HG03025 (cell line): ENCODE results near the gene FOLH1.
"Not testable (repeated sequence)": the region's sequence is repeated elsewhere in the genome, so short reads cannot be mapped to it uniquely, and the experiment has no call there.

Experiments used
- ATAC-seq: cut with Tn5 transposase; IDR thresholded peaks from one replicate; pipeline ENCODE4 v1.9.1; 2021; ENCODE audit warnings: mild to moderate bottlenecking, moderate library complexity; ENCODE audit not compliant: unreplicated experiment, low FRiP score

FOLH1 gene

DNA sequence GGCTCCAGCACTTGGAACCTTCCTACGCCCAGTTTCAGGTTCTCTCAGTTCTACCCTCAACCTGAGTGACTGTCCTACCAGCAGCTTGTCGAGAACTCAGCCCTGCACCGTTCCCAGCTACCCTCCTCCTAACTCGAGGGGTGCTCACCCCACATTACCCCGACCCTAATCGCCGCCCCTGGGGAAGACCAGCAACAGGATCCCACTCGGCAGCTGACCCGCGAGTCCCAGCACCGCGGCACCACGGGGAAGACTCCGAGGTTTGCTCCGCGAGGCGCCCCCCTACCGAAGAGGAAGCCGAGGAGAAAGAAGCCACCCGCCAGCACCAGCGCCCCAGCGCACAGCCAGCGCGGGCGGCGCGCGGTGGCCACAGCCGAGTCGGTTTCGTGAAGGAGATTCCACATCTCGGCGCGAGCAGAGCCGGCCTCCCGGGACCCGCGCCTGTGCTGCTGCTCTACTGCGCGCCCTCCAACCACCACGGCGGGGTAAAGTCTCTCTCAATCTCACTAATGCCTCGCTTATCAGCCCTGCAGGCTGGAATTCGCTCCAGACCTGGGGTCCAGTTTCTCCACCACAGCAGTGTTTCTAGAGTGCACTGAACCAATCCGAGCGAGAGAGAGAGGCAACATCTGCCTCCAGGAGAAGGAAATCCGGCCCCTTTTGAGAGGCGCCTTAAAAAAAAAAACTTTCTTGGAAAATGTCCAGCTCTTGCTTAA lies at the start of gene FOLH1:
TSS of gene FOLH1 (minus strand) at position 597 of the 716 bp plus-strand sequence. CDS start at position 404, 193 bp downstream.
- ATAC-seq = no peak

DNA sequence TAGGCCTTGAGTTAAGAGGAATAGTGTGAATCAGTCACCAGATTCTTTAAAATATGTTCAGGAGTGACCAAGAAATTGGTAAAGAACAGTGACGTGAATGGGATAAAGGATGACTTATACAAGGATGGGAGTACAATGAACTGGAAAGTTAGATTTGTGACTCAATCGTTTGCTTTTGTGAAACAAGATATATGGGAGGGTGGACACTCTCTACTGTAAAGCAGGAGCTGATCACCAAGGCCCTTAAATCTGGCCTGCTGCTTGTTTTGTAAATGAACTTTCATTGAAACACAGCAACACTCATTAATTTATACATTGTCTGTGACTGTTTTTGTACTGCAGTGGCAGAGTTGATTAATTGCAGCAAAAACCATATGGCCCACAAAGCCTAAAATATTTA lies 46.7 kb upstream of the FOLH1 start:
- not testable (repeated sequence) for ATAC-seq

DNA sequence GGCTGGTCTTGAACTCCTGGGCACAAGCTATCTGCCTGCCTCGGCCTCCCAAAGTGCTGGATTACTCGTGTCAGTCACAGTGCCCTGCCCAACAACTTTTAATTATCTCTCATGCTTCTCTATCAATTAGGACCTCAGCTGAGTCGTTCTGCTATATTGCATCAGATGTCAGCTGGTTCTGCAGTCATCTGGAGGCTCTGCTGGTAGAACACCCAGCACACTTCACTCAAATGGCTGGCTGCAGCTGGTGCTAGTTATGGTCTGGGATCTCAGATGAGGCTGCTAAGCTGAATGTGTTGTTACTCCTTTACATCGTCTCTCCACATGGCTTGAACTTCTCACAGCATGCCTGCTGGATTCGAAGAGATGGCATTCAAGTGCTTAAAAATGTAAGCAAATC lies 42.8 kb upstream of the FOLH1 start:
- ATAC-seq = not testable (repeated sequence)

DNA sequence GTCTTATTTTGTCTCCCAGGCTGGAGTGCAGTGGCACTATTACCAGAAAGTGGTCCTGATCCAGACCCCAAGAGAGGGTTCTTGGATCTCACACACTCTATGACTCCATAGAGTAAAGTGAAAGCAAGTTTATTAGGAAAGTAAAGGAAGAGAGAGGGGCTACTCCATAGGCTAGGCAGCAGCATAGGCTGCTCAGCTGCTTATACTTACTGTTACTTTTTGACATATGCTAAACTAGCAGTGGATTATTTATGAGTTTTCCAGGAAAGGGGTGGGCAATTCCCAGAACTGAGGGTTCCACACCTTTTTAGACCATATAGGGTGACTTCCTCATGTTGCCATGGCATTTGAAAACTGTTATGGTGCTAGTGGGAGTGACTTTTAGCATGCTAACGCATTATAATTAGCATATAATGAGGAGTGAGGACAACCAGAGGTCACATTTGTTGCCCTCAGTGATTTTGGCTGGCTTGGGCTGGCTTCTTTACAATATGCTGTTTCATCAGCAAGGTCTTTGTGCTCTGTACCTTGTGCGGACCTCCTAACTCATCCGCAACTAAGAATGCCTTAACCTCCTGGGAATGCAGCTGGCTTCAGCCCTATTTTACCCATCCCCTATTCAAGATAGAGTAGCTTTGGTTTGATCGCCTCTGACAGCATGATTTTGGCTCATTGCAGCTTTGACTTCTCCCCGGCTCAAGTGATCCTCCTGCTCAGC lies 42.2 kb upstream of the FOLH1 start:
- ATAC-seq = not testable (repeated sequence)

DNA sequence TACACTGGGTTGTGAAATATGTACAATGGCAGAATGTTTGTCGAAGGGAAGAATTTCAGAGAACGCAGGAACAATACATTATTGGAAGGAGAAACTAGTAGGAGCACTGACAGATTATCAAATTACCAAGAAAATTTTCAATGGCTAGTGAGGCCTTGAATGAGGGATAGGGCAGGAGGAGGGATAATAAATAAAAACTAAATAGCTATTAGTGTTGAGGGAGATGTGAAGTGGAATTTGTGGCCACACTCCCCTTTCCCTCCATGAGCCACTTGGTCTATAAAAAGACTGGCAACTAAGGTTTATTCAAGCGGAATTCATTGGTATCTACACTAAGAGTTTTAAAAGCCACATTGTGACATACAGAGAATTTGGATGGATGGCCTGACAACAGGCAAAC lies 41.0 kb upstream of the FOLH1 start:
- ATAC-seq = not testable (repeated sequence)

DNA sequence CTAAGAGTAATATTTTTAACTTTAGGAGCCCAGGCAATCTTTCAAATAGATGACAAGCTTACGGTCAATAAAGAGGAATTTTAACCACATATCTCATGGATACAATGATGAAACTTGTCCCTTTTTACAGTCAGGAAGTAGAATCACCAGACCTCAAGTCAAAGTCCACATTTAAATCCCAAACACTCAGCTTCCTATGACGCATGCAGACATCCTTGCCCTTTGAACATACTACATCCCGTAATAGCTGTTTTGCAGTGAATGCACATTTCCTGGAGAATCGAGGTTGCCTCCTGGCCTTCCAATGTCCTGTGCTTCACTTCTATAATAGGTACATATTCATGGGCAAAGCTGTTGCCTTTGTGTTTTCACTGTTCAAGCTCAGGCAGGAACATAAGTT lies 25.3 kb upstream of the FOLH1 start:
- ATAC-seq = not testable (repeated sequence)

DNA sequence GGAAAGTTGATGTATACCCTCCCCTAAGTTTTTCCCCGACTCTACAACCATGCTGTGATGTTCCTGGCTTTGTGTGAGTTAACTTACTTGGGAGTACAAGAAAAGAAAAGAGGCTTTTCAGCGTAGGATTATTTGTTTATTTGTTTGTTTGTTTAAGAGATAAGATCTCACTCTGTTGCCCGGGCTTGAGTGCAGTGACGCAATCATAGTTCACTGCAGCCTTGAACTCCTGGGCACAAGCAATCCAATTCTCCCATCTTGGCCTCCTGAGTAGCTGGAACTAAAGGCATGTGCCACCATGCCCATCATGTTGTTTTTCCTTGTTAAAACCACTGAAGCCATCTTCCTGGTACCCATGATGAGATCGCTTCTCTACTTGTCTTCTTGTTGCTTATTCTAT lies 24.6 kb upstream of the FOLH1 start:
- ATAC-seq = not testable (repeated sequence)

DNA sequence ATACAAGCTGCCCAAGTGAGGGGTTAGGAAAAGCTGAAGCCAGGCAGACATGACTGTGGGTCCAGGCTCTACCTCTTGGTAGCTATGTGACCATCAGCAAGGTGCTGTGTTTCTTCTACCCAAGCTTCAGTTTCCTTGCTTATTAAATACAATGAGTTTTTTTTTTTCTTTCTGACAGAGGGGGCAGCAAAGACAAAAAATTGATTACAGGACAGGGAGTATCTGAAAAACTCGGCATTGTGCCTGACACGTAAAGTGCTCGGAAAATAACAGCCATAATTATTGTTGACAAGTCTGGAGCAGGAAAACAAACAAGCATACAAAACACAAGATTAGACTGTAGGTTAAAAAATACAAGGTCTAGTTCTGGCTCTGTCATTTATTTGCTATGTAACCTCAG lies 23.3 kb upstream of the FOLH1 start:
- ATAC-seq = not testable (repeated sequence)

DNA sequence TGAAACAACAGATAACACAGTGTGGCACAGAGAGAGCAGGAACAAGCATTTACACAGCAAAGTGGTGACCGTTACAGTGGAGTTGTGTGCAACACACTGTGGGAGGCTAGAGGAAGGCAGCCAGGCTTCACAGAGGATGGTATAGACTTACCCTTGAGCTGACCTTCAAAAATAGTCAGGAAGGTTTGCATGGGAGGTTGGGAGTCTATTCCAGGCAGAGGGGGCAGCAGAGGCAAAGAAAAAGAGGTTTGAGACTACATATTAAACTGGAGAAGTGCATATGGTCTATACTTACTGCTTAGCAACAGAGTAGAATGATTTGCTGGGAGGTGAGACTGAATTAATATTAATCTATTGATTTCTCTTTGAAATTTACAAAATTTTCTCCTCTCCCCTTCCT lies 22.1 kb upstream of the FOLH1 start:
- ATAC-seq = not testable (repeated sequence)

DNA sequence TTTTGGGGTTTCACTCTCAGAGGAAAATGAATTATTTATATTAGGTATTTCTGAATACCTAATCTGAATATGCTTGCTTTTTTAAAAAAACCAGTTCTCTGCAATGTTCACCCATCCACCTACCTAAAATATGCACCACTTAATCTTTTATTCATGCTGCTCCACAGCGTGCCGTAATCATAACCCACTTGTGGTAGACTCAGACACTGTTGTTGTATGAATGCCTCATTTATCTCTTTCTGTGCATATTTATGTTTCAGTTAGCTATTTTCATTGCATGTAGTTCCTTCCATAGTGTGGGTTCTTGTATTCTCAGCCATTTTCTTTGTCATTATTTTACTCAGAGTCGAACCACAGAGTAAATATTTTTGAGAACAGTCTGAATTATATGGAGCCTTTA lies 21.6 kb upstream of the FOLH1 start:
- not testable (repeated sequence) for ATAC-seq

DNA sequence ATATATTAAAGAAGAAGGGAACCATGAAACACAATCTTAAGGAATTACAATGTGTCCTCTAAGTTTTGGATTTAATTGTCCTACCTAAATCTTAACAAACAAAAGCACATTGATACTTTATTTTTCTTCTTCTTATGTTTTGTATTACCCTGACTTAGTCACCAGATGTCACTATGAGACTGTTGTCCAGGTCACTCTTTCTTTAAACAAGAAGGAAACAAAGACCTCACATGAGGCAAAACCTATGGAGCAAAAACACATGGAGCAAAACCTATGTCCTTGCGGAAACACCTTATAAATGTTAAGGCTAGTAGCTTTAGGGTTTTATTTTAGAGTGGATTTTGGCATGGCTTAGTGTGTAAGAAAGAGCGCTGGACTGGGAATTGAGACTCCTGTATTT lies 20.7 kb upstream of the FOLH1 start:
- not testable (repeated sequence) for ATAC-seq

DNA sequence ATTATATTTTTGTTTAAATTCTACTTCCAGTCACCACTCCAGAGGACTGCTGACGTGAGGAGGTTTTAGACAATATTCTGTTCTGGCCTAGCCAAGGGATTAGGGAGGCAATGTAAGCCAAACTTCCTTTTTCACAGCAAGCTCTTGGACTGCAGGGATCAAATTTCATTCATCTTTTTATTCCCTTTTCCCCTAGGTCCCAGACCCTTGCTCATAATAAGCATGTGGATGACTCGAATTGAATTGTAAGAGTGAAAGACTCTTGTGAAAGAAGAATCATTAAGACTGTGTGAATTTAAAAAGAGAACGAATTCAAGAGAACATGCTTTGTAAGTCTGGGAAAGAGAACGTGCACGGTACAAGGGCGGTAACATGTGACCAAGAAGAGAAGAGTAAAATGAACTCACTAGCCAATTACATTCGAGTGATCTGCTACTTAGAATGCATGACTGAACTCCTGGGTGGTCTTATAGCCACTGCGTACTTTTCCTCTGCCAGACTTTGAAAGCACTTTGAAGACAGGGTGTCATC lies 16.9 kb upstream of the FOLH1 start:
- not testable (repeated sequence) for ATAC-seq

DNA sequence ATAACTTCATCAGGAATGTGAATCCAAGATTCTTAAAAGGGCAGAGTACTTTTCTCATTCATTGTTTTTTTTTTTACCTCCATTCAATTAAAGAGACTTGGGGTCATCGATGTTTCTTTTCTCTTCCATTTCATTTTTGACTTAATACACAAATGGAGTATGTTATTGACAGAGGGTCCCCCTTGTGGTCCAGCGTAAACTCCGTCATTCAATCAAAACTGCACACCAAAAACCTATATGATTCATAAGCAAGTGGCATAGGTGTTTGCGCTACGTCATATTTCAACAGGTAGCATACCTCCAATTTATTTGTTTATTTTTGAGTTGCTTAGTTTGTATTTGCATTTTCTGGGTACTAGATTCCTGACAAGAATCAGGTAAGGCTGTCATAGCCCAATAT lies 12.7 kb upstream of the FOLH1 start:
- ATAC-seq = no peak

DNA sequence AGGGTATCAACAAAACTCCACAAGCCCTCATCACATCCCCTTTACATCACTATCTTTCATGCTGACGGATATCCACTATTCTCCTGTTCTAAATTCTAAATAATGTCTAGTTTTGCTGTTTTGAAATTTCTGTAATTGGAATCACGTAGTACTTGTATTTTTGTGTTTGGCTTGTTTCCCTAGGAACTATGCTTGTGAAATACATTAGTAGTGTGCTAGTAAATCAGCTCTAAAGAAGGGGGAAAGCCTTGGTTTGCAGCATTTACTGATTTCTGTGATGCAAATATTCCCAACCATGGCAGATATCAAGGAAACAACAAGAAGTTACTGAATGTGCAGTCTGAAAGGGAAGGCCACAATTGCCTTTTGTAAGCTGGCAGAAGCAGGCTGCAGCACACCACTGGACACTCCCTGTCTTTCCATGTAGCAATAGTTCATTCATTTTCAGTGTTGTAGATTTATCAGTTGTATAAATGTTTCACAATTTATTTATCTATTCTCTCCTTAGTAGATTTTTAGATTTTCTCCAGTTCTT lies 4.7 kb upstream of the FOLH1 start:
- ATAC-seq = no peak

DNA sequence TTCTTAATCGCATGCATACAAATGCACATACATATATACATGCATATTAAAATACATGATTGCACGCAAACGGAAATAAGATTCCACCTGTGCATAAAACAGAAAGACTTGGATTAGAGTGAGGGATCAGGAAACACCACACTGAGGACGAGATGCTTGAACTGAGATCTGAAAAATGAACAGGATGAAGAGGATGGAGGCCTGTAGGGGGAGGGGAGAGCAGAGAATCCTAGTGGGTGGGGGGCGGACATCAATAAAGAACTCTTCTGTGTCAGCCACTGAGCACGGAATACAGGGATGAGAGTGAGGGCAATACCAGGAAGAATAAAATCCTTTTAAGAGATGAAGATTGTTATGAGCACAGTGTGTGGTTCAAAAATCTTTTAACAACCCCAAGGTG lies 1.4 kb downstream of the FOLH1 start:
- not testable (repeated sequence) for ATAC-seq

DNA sequence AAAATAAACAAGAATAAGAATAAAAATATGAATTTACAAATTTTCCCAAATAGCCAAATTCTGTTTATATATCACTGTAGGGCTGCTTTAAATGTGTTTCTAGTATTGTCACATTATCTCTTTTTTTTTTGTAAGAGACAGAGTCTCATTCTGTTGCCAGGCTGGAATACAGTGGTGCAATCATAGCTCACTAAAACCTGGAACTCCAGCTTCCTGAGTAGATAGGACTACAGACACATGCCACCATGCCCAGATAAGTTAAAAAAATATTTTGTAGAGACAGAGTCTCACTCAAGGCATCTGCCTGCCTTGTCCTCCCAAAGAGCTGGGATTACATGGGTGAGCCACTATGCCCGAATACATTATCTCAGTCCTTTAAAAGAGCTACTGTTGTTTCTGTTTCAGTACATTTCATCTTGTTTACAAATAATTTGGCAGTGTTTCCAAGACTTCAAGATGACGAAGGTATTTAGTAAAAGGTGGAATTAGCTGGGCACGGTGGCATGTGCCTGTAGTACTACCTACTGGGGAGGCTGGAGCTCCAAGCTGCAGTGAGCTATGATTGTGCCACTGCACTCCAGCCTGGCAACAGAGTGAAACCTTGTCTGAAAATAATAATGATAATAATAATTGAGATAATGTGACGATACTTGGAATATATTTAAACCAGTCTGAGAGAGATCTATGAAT lies 6.0 kb downstream of the FOLH1 start:
- no peak for ATAC-seq

DNA sequence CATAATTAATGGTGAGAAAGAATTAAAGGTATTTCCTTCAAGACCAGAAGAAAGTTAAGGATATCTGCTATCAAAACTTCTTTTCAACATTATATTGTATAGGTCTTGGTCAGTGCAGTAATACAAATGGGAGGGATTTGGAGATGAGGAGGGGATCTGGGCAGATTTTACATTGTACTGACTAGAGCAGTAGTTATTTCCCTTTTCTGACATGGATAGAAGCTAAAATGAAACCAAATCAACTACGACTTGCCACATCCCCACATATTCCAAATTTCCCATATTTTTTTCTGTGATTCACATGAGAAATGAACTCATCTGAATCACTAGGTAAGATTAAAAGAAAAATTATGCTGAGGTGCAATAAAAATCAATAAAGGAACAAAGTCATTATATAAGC lies 11.6 kb downstream of the FOLH1 start:
- not testable (repeated sequence) for ATAC-seq

DNA sequence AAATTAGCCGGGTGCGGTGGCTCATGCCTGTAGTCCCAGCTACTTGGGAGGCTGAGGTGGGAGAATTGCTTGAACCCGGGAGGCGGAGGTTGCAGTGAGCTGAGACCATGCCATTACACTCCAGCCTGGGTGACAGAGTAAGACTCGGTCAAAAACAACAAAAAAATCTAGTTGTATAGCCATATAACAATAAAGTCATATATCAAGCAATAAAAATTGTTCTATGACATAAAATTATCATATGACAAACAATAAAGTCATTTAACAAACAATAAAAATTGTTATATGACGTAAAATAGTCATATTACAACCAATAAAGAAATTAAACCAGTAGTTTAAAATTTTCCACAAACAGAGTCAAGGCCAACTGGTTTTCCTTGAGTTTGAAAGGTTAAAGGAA lies 12.4 kb downstream of the FOLH1 start:
- ATAC-seq = not testable (repeated sequence)

DNA sequence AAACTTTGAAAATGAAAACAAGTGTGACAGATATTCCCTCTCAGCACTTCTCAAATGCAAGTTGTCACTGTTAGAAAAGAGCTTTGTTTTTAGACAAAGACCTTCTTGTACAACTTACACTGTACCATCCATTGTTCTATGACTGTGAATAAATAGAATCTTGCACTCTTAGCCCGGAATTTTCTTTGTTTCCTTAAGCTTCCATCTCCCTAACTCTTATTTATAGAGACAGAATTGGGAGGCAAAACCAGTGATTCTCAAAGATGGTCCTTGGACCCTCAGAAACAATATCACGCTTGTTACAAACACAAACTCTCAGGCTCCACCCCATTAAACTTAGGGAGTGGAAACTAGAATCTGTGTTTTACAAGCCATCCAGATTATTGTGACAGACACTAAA lies 18.1 kb downstream of the FOLH1 start:
- ATAC-seq = not testable (repeated sequence)

DNA sequence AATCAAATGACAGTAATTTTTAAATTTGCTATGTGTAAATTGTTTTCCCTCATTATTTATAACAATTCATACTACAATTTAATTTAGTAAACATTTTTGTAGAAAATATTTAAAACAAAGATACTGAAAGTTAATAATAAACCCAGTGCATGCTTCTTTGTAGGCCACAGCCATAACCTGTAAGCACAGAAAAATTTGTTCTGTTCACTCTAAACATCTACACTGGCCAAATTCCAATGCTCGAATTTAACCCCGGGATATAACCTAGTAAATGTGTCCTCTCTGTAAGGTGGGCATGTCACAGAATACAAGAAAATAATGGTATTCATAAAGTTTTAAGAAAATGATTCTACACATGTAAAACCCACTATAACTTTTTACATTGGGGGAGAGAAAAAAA lies 22.2 kb downstream of the FOLH1 start:
- not testable (repeated sequence) for ATAC-seq

DNA sequence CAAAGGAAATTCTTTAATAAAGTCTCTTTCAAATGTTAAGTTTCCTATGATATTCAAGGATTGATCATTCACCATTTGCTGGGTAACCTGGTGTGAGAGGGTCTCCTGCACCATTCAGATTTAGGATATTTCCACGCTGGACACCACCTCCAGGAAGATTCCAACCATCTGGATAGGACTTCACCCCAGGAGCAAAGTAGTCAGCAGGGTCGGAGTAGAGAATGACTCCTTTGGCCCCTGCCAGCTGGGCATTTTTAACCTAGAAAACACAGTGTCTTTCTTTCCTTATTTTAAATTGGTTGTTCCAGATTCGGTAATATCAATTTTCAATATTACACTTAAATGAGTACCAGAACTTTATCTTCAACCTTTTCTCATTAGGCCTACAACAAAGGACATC lies 22.8 kb downstream of the FOLH1 start:
- not testable (repeated sequence) for ATAC-seq
